Type B pancreatic cell (in vitro differentiated cells): ENCODE results near the gene TRA2A. TPM values are rescaled to one million over a fixed set of nuclear protein-coding genes. Genes with fewer than 3 reads are reported as not detected.
"Not testable (repeated sequence)": the region's sequence is repeated elsewhere in the genome, so short reads cannot be mapped to it uniquely, and the experiment has no call there.

ENCODE experiments used
- DNase-seq: peaks from one replicate; pipeline ENCODE4 v3.0.0; 2021; ENCODE audit warnings: mixed read lengths; ENCODE audit not compliant: unreplicated experiment; ENCODE audit errors: extremely low spot score
- H3K27ac Mint-ChIP-seq: 2 replicates; pipeline ENCODE4 v1.8.0; 2021; ENCODE audit warnings: mild to moderate bottlenecking, mixed read lengths
- H3K27me3 Mint-ChIP-seq: 2 replicates; pipeline ENCODE4 v1.8.0; 2021; ENCODE audit warnings: mixed read lengths
- H3K36me3 Mint-ChIP-seq: 2 replicates; pipeline ENCODE4 v1.8.0; 2021; ENCODE audit warnings: mixed read lengths
- H3K4me1 Mint-ChIP-seq: one replicate; pipeline ENCODE4 v1.8.0; 2021; ENCODE audit warnings: mixed read lengths; ENCODE audit not compliant: unreplicated experiment
- H3K4me3 Mint-ChIP-seq: 2 replicates; pipeline ENCODE4 v1.8.0; 2021; ENCODE audit warnings: mild to moderate bottlenecking, mixed read lengths
- H3K9me3 Mint-ChIP-seq: 2 replicates; pipeline ENCODE4 v1.8.0; 2021; ENCODE audit warnings: mixed read lengths
- CTCF ChIP-seq: fragments of 200-600 bp; sonication (generic); conservative IDR thresholded peaks from 2 replicates; pipeline ENCODE4 v1.5.0; 2021; ENCODE audit warnings: antibody characterized with exemption, mild to moderate bottlenecking
- total RNA-seq: library from RNA; stranded (reverse); gene quantifications from 2 replicates; pipeline ENCODE4 v1.2.1, GENCODE V29; 2021; ENCODE audit warnings: low replicate concordance

Gene TRA2A
- total RNA-seq, 1 donor from 2014 or later, result 116 TPM

GRCh38 chr7:23523486-23524075 lies 8.2 kb downstream of the TRA2A start:
- H3K27ac Mint-ChIP-seq, result peak overlapping the region; percentile 59
- TF ChIP-seq CTCF, result no peak
- H3K9me3 Mint-ChIP-seq, result no peaks in the 10 kb centered on the region
- no peak overlapping the region for H3K4me3 Mint-ChIP-seq
- H3K4me1 Mint-ChIP-seq, result peaks cover 35% of the 10 kb centered on the region
- DNase-seq, result no peak
- H3K27me3 Mint-ChIP-seq, result no peaks in the 10 kb centered on the region
- peaks cover 35% of the 10 kb centered on the region for H3K36me3 Mint-ChIP-seq

DNA sequence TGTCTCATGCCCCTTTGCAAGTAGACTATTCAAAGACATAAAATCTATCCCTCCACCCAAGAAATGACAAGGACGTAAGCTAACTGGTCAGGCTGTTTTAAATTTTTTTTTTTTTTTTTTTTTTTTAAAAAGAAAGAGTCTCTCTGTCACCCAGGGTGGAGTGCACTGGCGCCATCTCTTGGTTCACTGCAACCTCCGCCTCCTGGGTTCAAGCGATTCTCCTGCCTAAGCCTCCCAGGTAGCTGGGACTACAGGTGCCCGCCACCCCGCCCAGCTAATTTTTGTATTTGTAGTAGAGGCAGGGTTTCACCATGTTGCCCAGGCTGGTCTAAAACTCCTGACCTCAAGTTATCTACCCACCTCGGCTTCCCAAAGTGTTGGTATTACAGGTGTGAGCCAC lies 11.2 kb downstream of the TRA2A start:
- Mint-ChIP-seq H3K27ac (no peak overlapping the region), H3K27me3 (no peaks in the 10 kb centered on the region), H3K4me3 (no peak overlapping the region), H3K9me3 (no peaks in the 10 kb centered on the region), H3K36me3 (peaks cover 45% of the 10 kb centered on the region), H3K4me1 (peaks cover 18% of the 10 kb centered on the region)
- TF ChIP-seq CTCF, result peak; percentile 46
- DNase-seq, result no peak

DNA sequence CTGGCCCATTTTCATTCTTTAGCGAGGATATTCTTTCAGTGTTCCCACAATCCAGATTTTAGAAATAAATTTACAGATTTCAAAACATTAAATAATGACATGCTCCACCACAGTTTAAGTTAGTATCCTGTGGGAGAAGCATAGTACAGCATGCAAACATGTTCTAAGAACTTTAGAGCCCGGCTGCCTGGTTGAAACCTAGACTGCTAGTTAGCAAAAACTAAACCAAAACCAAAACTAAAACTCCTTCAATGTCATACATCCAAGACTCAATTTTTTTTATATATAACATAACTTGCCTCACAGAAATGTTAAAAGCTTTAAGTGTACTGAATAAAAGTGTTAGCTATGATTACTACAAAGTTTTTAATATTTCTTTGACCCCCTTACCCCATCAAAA lies 17.0 kb downstream of the TRA2A start:
- no peak for DNase-seq
- no peaks in the 10 kb centered on the region for H3K27me3 Mint-ChIP-seq
- H3K36me3 Mint-ChIP-seq, result peaks cover 50% of the 10 kb centered on the region
- no peaks in the 10 kb centered on the region for H3K4me1 Mint-ChIP-seq
- TF ChIP-seq CTCF, result no peak
- H3K27ac Mint-ChIP-seq, result peak overlapping the region; percentile 89
- no peak overlapping the region for H3K4me3 Mint-ChIP-seq
- H3K9me3 Mint-ChIP-seq, result no peaks in the 10 kb centered on the region

GRCh38 chr7:23513746-23514145 lies 18.0 kb downstream of the TRA2A start:
- H3K9me3 Mint-ChIP-seq, H3K4me3 Mint-ChIP-seq, H3K4me1 Mint-ChIP-seq, H3K27me3 Mint-ChIP-seq, DNase-seq: not testable (repeated sequence)
- H3K27ac Mint-ChIP-seq, result peak overlapping the region; percentile 89
- peaks cover 47% of the 10 kb centered on the region for H3K36me3 Mint-ChIP-seq

DNA sequence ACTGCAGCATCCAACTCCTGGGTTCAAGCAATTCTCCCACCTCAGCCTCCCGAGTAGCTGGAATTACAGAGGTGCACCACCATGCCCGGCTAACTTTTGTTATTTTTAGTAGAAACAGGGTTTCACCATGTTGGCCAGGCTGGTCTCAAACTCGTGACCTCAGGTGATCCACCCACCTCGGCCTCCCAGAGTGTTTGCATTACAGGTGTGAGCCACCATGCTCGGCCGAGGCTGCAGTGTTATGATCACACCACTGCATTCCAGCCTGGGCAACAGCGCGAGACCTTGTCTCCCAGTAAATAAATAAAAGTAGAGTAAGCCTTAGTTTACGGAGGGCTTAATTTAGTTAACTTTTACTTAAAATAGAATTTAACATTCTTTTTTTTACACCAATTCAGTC lies 37.8 kb downstream of the TRA2A start:
- Mint-ChIP-seq H3K36me3 (peaks cover 5% of the 10 kb centered on the region), H3K4me3 (no peak overlapping the region), H3K9me3 (no peaks in the 10 kb centered on the region), H3K4me1 (no peaks in the 10 kb centered on the region), H3K27ac (no peak overlapping the region), H3K27me3 (no peaks in the 10 kb centered on the region)
- no peak for TF ChIP-seq CTCF
- DNase-seq, result no peak

DNA sequence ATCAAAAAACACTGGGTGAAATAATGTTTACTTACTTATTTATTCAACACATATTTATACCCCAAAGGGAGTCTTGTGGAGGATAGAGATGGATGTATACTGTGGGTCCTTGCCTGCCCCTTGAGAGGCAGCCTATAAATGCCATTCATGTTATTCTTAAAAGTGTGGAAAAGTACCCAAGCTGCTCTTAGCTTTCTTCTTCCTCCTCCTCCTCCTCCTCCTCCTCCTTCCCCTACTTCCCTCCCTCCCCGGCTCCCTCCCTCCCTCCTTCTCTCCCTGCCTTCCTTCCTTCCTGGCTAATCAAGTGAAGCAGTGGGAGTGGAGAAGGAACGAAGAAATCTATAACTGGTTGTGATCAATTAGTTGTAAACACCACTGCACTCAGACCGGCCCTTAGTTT lies 40.3 kb downstream of the TRA2A start:
- H3K27ac Mint-ChIP-seq, result no peak overlapping the region

More for the DNA sequence above, 40.3 kb downstream of the TRA2A start:
- TF ChIP-seq CTCF, result no peak
- no peaks in the 10 kb centered on the region for H3K9me3 Mint-ChIP-seq
- H3K36me3 Mint-ChIP-seq, result no peaks in the 10 kb centered on the region
- no peaks in the 10 kb centered on the region for H3K27me3 Mint-ChIP-seq
- H3K4me3 Mint-ChIP-seq, result no peak overlapping the region
- DNase-seq, result no peak
- H3K4me1 Mint-ChIP-seq, result no peaks in the 10 kb centered on the region
